Adrenal gland (tissue), 5 donors: ENCODE results near the gene CEP152.

ENCODE experiments used
- POLR2A ChIP-seq, 2 donors: fragments of 450-650 bp; IDR thresholded peaks; one replicate each; pipeline ENCODE4 v1.6.1; 2017; ENCODE audit warnings: antibody characterized with exemption in 2 of 2, mild to moderate bottlenecking in 2 of 2, moderate library complexity in 1 of 2
- TF ChIP-seq, protein P1 (sequence below), 6 experiments: fragments of 450-650 bp in 4 of 6; fragments of 200-600 bp in 2 of 6; sonication (generic) in 1 of 6; IDR thresholded peaks; 1 replicate in 5 of 6; 2 replicates in 1 of 6; pipeline versions ENCODE4 v1.5.1 to v1.8.0; 2016 to 2021; ENCODE audit warnings: antibody characterized with exemption in 6 of 6, mild to moderate bottlenecking in 2 of 6, moderate library complexity in 1 of 6
- donor health status: DM: no; HTN: no; CAD: no.

DNA sequence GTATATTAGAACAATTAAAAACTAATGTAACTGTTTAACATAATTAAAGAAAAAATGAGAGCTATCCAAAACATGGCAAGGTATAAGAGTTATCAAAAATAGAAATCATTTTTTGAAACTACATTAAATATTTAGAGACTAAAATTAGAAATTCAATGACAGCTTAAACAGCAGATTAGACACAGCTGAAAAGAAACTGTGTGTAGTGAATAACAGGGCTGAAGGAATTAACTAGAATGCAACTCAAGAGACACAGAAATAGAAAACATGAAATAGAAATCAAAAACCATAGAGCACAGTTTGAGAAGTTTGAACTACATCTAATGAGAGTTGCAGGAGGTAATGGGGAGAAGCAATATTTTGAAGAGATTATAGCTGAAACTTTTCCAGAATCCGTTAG is 105.5 kb downstream of the CEP152 start:
- TF ChIP-seq, protein P1, sequence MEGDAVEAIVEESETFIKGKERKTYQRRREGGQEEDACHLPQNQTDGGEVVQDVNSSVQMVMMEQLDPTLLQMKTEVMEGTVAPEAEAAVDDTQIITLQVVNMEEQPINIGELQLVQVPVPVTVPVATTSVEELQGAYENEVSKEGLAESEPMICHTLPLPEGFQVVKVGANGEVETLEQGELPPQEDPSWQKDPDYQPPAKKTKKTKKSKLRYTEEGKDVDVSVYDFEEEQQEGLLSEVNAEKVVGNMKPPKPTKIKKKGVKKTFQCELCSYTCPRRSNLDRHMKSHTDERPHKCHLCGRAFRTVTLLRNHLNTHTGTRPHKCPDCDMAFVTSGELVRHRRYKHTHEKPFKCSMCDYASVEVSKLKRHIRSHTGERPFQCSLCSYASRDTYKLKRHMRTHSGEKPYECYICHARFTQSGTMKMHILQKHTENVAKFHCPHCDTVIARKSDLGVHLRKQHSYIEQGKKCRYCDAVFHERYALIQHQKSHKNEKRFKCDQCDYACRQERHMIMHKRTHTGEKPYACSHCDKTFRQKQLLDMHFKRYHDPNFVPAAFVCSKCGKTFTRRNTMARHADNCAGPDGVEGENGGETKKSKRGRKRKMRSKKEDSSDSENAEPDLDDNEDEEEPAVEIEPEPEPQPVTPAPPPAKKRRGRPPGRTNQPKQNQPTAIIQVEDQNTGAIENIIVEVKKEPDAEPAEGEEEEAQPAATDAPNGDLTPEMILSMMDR (IDR thresholded peaks at IDR 0.05) = no peak
- TF ChIP-seq POLR2A (IDR thresholded peaks at IDR 0.05) = no peak
